Keratinocyte (primary cell): ENCODE results near the gene SPAG6. TPM values are rescaled to one million over a fixed set of nuclear protein-coding genes. Genes with fewer than 3 reads are reported as not detected.

Experiments used
- DNase-seq: peaks from one replicate; pipeline ENCODE4 v3.0.0-alpha.2; 2011; ENCODE audit warnings: low read depth, missing footprints, low spot score
- FAIRE-seq: peaks from 2 replicates; lab custom pipeline; 2011; peaks lifted over from hg19 to GRCh38; lab: Jason Lieb, UNC
- H2AFZ ChIP-seq: 2 replicates; pipeline ENCODE4 v1.6.0; 2012; ENCODE audit warnings: low read length, control low read depth, inconsistent platforms; ENCODE audit not compliant: control insufficient read depth
- H3K27ac ChIP-seq: 2 replicates; pipeline ENCODE4 v1.5.1; 2011; ENCODE audit warnings: low read length; ENCODE audit not compliant: control insufficient read depth, insufficient read depth
- H3K27me3 ChIP-seq: 3 replicates; pipeline ENCODE4 v1.6.0; 2011; ENCODE audit warnings: low read length; ENCODE audit not compliant: control insufficient read depth, insufficient read depth; ENCODE audit errors: extremely low read depth
- H3K36me3 ChIP-seq, 2 experiments: 2 replicates in 1 of 2; 3 replicates in 1 of 2; pipeline ENCODE4 v1.5.1; 2011; ENCODE audit warnings: low read length in 2 of 2, mild to moderate bottlenecking in 1 of 2; ENCODE audit not compliant: control insufficient read depth in 2 of 2, insufficient read depth in 2 of 2; ENCODE audit errors: extremely low read depth in 1 of 2
- H3K4me1 ChIP-seq: 3 replicates; pipeline ENCODE4 v1.5.1; 2011; ENCODE audit warnings: low read length; ENCODE audit not compliant: control insufficient read depth, insufficient read depth; ENCODE audit errors: extremely low read depth
- H3K4me2 ChIP-seq: 3 replicates; pipeline ENCODE4 v1.6.0; 2011; ENCODE audit warnings: low read depth, low read length; ENCODE audit not compliant: control insufficient read depth, insufficient read depth; ENCODE audit errors: extremely low read depth
- H3K4me3 ChIP-seq, 3 experiments: fragments of 200-600 bp in 1 of 3; sonication (generic) in 1 of 3; 2 replicates in 2 of 3; 3 replicates in 1 of 3; pipeline ENCODE4 v1.5.1; 2011 to 2016; ENCODE audit warnings: low read length in 3 of 3, mild to moderate bottlenecking in 3 of 3, control low read depth in 2 of 3, inconsistent platforms in 1 of 3, low read depth in 1 of 3, mixed read lengths in 1 of 3, mixed run types in 1 of 3, moderate library complexity in 1 of 3; ENCODE audit not compliant: control insufficient read depth in 2 of 3, insufficient read depth in 2 of 3; ENCODE audit errors: extremely low read depth in 1 of 3
- H3K79me2 ChIP-seq: 2 replicates; pipeline ENCODE4 v1.6.0; 2012; ENCODE audit warnings: low read length; ENCODE audit not compliant: control insufficient read depth, insufficient read depth
- H3K9ac ChIP-seq: 3 replicates; pipeline ENCODE4 v1.6.0; 2011; ENCODE audit warnings: low read length; ENCODE audit not compliant: control insufficient read depth, insufficient read depth; ENCODE audit errors: extremely low read depth
- H3K9me1 ChIP-seq: 3 replicates; pipeline ENCODE4 v1.6.0; 2011; ENCODE audit warnings: low read length; ENCODE audit not compliant: control insufficient read depth, insufficient read depth; ENCODE audit errors: extremely low read depth
- H3K9me3 ChIP-seq: 2 replicates; pipeline ENCODE4 v1.5.1; 2012; ENCODE audit warnings: low read depth, low read length; ENCODE audit not compliant: control insufficient read depth
- H4K20me1 ChIP-seq: 3 replicates; pipeline ENCODE4 v1.6.0; 2011; ENCODE audit warnings: low read length; ENCODE audit not compliant: control insufficient read depth, insufficient read depth; ENCODE audit errors: extremely low read depth
- EZH2 ChIP-seq: IDR thresholded peaks from one replicate; pipeline ENCODE4 v1.6.1; 2012; ENCODE audit warnings: inconsistent platforms, mild to moderate bottlenecking, low read length, moderate library complexity
- dilution Hi-C: fragments of 300-500 bp; cut with MboI; formaldehyde crosslinking; loops from one replicate; pipeline ENCODE4 v1.7.0; 2020; ENCODE audit warnings: low sequenced_read_pairs; ENCODE audit not compliant: extremely low pct_ligation_motif_present
- polyA plus RNA-seq, 5 experiments: library from polyadenylated mRNA; depleted of rRNA in 3 of 5; stranded (reverse) in 3 of 5; stranded (forward) in 1 of 5; unstranded in 1 of 5; fragments of >200 nt; gene quantifications; 1 replicate in 1 of 5; 2 replicates in 3 of 5; 3 replicates in 1 of 5; pipeline versions ENCODE4 v1.2.1 to v1.2.3, GENCODE V29; 2011 to 2012; ENCODE audit warnings: missing spikeins in 2 of 5, low read depth in 1 of 5, low replicate concordance in 1 of 5
- TF ChIP-seq, protein P1 (sequence below), 3 experiments: IDR thresholded peaks in 1 of 3; conservative IDR thresholded peaks in 1 of 3; optimal IDR thresholded peaks in 1 of 3; 2 replicates in 2 of 3; 3 replicates in 1 of 3; pipeline versions ENCODE3 to v1.5.1; 2011; ENCODE audit warnings: low read length in 3 of 3, mild to moderate bottlenecking in 3 of 3, moderate library complexity in 2 of 3, control low read depth in 1 of 3, inconsistent platforms in 1 of 3; ENCODE audit not compliant: insufficient read depth in 2 of 3; ENCODE audit errors: extremely low read depth in 1 of 3

Gene SPAG6
- polyA plus RNA-seq, 1 donor (not counting 4 experiments of a cell fraction or from before 2014, with no cell fraction given) = not detected

DNA sequence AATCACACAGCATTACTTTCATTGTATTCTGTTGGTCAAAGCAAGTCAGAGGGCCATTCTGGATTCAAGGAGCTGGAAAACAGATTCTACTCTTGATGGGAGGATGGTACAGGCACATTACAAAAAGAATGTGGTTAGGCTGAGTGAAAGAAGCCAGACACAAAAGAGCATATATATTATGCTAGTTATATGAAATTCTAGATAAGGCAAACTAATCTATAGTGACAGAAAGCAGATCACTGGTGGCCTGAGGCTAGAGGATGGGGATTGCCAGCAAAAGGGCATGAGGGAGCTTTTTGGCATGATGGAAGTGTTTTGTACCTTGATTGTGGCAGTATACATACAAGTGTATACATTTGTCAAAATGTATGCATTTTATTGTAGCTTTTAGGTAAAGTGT lies 96.8 kb downstream of the SPAG6 start:
- H3K4me3 ChIP-seq = no peak overlapping the region
- H3K36me3 ChIP-seq = no peaks in the 10 kb centered on the region
- dilution Hi-C loops = no loop called here

DNA sequence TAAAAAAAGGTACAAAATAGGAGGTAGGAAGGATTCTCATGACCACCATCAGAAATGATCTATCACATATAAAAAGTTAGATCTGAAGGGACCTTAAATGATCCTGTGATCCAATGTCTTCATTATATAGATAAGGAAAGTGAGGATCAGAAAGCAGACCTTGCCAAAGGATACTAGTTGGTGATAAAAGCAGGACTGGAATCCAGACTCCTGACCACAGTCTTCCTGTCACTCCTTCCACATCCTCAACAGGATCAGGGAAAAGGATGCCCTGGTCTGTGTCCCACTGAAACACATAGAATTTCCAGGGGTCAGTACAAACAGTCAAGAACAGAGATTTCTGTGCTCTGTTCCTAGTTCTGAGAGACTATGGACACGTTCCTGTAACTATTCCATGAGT lies 97.2 kb downstream of the SPAG6 start:
- no peaks in the 10 kb centered on the region for H3K9me3 ChIP-seq
- no peaks in the 10 kb centered on the region for H3K4me1 ChIP-seq
- TF ChIP-seq, protein P1, sequence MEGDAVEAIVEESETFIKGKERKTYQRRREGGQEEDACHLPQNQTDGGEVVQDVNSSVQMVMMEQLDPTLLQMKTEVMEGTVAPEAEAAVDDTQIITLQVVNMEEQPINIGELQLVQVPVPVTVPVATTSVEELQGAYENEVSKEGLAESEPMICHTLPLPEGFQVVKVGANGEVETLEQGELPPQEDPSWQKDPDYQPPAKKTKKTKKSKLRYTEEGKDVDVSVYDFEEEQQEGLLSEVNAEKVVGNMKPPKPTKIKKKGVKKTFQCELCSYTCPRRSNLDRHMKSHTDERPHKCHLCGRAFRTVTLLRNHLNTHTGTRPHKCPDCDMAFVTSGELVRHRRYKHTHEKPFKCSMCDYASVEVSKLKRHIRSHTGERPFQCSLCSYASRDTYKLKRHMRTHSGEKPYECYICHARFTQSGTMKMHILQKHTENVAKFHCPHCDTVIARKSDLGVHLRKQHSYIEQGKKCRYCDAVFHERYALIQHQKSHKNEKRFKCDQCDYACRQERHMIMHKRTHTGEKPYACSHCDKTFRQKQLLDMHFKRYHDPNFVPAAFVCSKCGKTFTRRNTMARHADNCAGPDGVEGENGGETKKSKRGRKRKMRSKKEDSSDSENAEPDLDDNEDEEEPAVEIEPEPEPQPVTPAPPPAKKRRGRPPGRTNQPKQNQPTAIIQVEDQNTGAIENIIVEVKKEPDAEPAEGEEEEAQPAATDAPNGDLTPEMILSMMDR (optimal IDR thresholded peaks at IDR 0.05 in 1 of 3, IDR thresholded peaks at IDR 0.05 in 1 of 3, conservative IDR thresholded peaks at IDR 0.05 in 1 of 3; ENCODE audit: extremely low read depth in 1 of 3, insufficient read depth in 2 of 3, low read length in 3 of 3) = no peak
- no peak for TF ChIP-seq EZH2
- peaks cover 6% of the 10 kb centered on the region for H3K27me3 ChIP-seq
- no peak overlapping the region for H3K27ac ChIP-seq
- no peak overlapping the region for H3K4me3 ChIP-seq
- DNase-seq = no peak
- no peak overlapping the region for H2AFZ ChIP-seq
- H3K36me3 ChIP-seq = no peaks in the 10 kb centered on the region
- no peaks in the 10 kb centered on the region for H4K20me1 ChIP-seq
- no peak overlapping the region for H3K9ac ChIP-seq
- H3K9me1 ChIP-seq = no peaks in the 10 kb centered on the region
- no peak overlapping the region for H3K4me2 ChIP-seq
- no peak for FAIRE-seq
- H3K79me2 ChIP-seq = no peaks in the 10 kb centered on the region
- dilution Hi-C loops = no loop called here

More for the DNA sequence above, 96.8 kb downstream of the SPAG6 start:
- Histone ChIP-seq H3K4me1 (no peaks in the 10 kb centered on the region), H2AFZ (no peak overlapping the region), H3K27me3 (peaks cover 6% of the 10 kb centered on the region), H3K9me3 (no peaks in the 10 kb centered on the region), H3K9ac (no peak overlapping the region), H3K9me1 (no peaks in the 10 kb centered on the region), H4K20me1 (no peaks in the 10 kb centered on the region), H3K27ac (no peak overlapping the region), H3K4me2 (no peak overlapping the region), H3K79me2 (no peaks in the 10 kb centered on the region)
- DNase-seq (no peak), FAIRE-seq (no peak)
- TF ChIP-seq EZH2 = no peak
- TF ChIP-seq, protein P1 (optimal IDR thresholded peaks at IDR 0.05 in 1 of 3, IDR thresholded peaks at IDR 0.05 in 1 of 3, conservative IDR thresholded peaks at IDR 0.05 in 1 of 3; ENCODE audit: extremely low read depth in 1 of 3, insufficient read depth in 2 of 3, low read length in 3 of 3) = no peak
